GM12891 (cell line): ENCODE measurements around the gene POLA2.

Experiments
- POLR2A ChIP-seq: IDR thresholded peaks from 2 replicates; pipeline ENCODE4 v1.6.1; 2011; ENCODE audit warnings: low read depth, low read length, control low read depth
- POLR2AphosphoS5 ChIP-seq: IDR thresholded peaks from 2 replicates; pipeline ENCODE4 v1.6.1; 2011; ENCODE audit warnings: low read depth, low read length, control low read depth
- POU2F2 ChIP-seq: IDR thresholded peaks from 2 replicates; pipeline ENCODE4 v1.6.1; 2011; ENCODE audit warnings: low read depth, mild to moderate bottlenecking, control low read depth, low read length, moderate library complexity
- TAF1 ChIP-seq: IDR thresholded peaks from 2 replicates; pipeline ENCODE4 v1.6.1; 2011; ENCODE audit warnings: low read depth, low read length, control low read depth

GRCh38 chr11:65295001-65295400, 33.2 kb downstream of the POLA2 start:
- no peak for TF ChIP-seq POLR2A
- TF ChIP-seq POLR2AphosphoS5: no peak
- TF ChIP-seq TAF1: no peak
- TF ChIP-seq POU2F2: no peak
